ENCODE measurements around the gene TCHP. TPM values are rescaled to one million over a fixed set of nuclear protein-coding genes. Genes with fewer than 3 reads are reported as not detected.

TCHP gene
- total RNA-seq, 1 donor from 2014 or later: 20.8 TPM

DNA sequence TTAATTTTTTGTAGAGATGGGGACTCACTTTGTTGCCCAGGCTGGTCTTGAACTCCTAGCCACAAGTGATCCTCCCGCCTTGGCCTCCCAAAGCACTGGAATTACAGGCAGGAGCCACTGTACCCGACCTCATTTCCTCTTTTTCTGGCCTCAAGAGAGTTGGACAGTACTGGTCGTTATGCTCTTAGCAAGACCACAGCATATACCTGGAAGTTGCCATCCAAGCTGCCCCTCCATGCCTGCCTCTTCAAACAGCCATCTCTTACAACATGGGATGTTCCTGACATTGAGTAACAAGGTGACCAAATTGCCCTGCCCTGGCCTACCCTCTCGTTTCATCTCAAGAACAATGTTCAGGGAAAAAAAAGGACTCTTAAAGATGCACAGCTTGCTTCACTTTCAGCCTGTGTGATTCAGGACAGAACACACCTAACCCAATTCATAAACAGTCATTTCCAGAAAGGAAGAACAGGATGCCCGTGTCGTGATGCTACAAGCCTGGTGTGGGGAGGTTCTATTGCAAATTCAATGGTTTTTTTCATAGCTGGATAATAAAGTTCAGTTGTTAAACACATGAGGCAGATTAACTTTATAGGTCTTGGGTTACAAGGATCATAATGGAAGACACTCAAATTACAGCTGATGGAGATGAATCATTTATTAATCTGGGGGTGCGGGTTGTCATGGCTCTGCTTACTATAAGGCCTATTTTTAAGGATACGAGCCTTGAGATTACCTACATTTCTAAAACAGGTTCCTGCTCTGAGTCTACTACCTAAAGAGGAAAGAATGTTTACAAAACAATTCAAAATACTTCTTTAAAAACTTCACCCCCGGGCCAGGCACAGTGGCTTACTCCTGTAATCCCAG is 31.7 kb upstream of the TCHP start:
- H3K36me3 Mint-ChIP-seq (ENCODE audit: low read depth, unreplicated experiment): peaks cover 6% of the 10 kb centered on the region
- no peak for DNase-seq (ENCODE audit: low spot score)
- H3K4me3 Mint-ChIP-seq (ENCODE audit: unreplicated experiment): peak overlapping the region; percentile 6
- no peaks in the 10 kb centered on the region for H3K27me3 Mint-ChIP-seq (ENCODE audit: unreplicated experiment)
- no peaks in the 10 kb centered on the region for H3K9me3 Mint-ChIP-seq (ENCODE audit: unreplicated experiment)
- H3K27ac Mint-ChIP-seq (ENCODE audit: unreplicated experiment): no peak overlapping the region
- TF ChIP-seq, protein P1, sequence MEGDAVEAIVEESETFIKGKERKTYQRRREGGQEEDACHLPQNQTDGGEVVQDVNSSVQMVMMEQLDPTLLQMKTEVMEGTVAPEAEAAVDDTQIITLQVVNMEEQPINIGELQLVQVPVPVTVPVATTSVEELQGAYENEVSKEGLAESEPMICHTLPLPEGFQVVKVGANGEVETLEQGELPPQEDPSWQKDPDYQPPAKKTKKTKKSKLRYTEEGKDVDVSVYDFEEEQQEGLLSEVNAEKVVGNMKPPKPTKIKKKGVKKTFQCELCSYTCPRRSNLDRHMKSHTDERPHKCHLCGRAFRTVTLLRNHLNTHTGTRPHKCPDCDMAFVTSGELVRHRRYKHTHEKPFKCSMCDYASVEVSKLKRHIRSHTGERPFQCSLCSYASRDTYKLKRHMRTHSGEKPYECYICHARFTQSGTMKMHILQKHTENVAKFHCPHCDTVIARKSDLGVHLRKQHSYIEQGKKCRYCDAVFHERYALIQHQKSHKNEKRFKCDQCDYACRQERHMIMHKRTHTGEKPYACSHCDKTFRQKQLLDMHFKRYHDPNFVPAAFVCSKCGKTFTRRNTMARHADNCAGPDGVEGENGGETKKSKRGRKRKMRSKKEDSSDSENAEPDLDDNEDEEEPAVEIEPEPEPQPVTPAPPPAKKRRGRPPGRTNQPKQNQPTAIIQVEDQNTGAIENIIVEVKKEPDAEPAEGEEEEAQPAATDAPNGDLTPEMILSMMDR (IDR thresholded peaks at IDR 0.05; ENCODE audit: unreplicated experiment): no peak
- peaks cover 36% of the 10 kb centered on the region for H3K4me1 Mint-ChIP-seq (ENCODE audit: unreplicated experiment)

GRCh38 chr12:109870648-109871047 is 29.4 kb upstream of the TCHP start:
- Mint-ChIP-seq H3K4me1 (ENCODE audit: unreplicated experiment) (peaks cover 34% of the 10 kb centered on the region), H3K9me3 (ENCODE audit: unreplicated experiment) (no peaks in the 10 kb centered on the region), H3K27ac (ENCODE audit: unreplicated experiment) (peak overlapping the region; percentile 70), H3K27me3 (ENCODE audit: unreplicated experiment) (no peaks in the 10 kb centered on the region), H3K4me3 (ENCODE audit: unreplicated experiment) (no peak overlapping the region), H3K36me3 (ENCODE audit: low read depth, unreplicated experiment) (peaks cover 15% of the 10 kb centered on the region)
- TF ChIP-seq, protein P1 (IDR thresholded peaks at IDR 0.05; ENCODE audit: unreplicated experiment): no peak
- DNase-seq (ENCODE audit: low spot score): no peak

- DNase-seq (ENCODE audit: low spot score): no peak
- H3K27ac Mint-ChIP-seq (ENCODE audit: unreplicated experiment): peak overlapping the region; percentile 94
- peak overlapping the region; percentile 27 for H3K4me3 Mint-ChIP-seq (ENCODE audit: unreplicated experiment)
- TF ChIP-seq, protein P1 (IDR thresholded peaks at IDR 0.05; ENCODE audit: unreplicated experiment): no peak
- H3K27me3 Mint-ChIP-seq (ENCODE audit: unreplicated experiment): no peaks in the 10 kb centered on the region
- peaks cover 35% of the 10 kb centered on the region for H3K4me1 Mint-ChIP-seq (ENCODE audit: unreplicated experiment)
- H3K36me3 Mint-ChIP-seq (ENCODE audit: low read depth, unreplicated experiment): peaks cover 16% of the 10 kb centered on the region
- no peaks in the 10 kb centered on the region for H3K9me3 Mint-ChIP-seq (ENCODE audit: unreplicated experiment)
Measured at GRCh38 chr12:109871668-109872314, 28.3 kb upstream of the TCHP start.

- no peak overlapping the region for H3K4me3 Mint-ChIP-seq (ENCODE audit: unreplicated experiment)
- no peak overlapping the region for H3K27ac Mint-ChIP-seq (ENCODE audit: unreplicated experiment)
- TF ChIP-seq, protein P1 (IDR thresholded peaks at IDR 0.05; ENCODE audit: unreplicated experiment): no peak
- H3K27me3 Mint-ChIP-seq (ENCODE audit: unreplicated experiment): peaks cover 2% of the 10 kb centered on the region
- H3K9me3 Mint-ChIP-seq (ENCODE audit: unreplicated experiment): no peaks in the 10 kb centered on the region
- H3K36me3 Mint-ChIP-seq (ENCODE audit: low read depth, unreplicated experiment): peaks cover 21% of the 10 kb centered on the region
- peaks cover 47% of the 10 kb centered on the region for H3K4me1 Mint-ChIP-seq (ENCODE audit: unreplicated experiment)
- no peak for DNase-seq (ENCODE audit: low spot score)
Measured at GRCh38 chr12:109873653-109874052, 26.4 kb upstream of the TCHP start.
